OCI-LY1 (cell line): Measurements from ENCODE around the gene VWA3B.

ENCODE experiments used
- CTCF ChIP-seq: fragments of 200-600 bp; sonication (generic), shearing (Covaris generic); IDR thresholded peaks from 2 replicates; pipeline ENCODE4 v1.5.1; 2017; ENCODE audit warnings: mild to moderate bottlenecking, antibody characterized with exemption, low read length, moderate library complexity, mixed read lengths
- EZH2 ChIP-seq: fragments of 200-600 bp; sonication (generic), shearing (Covaris generic); IDR thresholded peaks from 2 replicates; pipeline ENCODE4 v1.8.0; 2017; ENCODE audit warnings: borderline replicate concordance, mixed run types, mild to moderate bottlenecking, antibody characterized with exemption, low read length, moderate library complexity, mixed read lengths

DNA sequence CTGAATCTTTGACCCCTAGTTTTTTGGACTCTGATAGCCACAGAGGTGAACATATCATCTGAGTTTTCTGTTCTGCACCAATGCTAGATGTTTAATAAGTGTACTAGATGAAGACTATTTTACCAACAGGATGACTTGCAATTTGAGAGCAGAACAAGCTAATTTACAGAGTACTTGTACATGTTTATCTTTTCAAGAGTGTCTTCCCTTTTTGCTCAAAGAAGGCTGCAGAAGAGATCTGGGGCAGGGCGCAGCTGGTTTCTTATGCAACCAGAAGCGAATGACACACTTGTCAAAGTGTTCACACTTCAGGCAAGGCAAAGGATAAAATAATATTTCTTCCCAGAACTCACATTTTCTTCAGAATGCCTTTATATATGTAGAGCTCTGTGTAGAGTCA is 86.0 kb downstream of the VWA3B start:
- TF ChIP-seq CTCF (no peak), EZH2 (no peak)
